ENCODE results near the gene PLOD2.

DNA sequence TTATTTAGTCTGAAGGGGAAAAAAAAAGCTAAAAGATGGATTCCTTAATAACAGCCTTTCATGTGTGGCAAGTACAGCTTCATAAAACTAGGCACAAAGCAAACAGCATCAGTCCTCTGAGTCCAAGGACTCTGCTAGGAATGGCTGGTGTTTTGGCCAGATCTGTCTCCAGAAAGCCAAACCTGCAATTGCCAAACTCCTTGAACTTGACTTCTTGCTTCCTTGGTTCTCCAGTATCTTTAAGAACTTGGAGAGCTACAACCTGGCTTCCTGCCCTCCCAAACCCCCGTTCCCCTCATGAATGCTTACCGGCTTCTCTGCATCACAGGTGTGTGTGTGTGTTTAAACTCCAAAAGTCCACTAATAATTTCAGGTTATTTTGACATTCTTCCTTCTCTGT lies 1.6 kb upstream of the PLOD2 start:
- no peak for TF ChIP-seq POLR2A (IDR thresholded peaks at IDR 0.05; ENCODE audit: low read length)
- no peak for TF ChIP-seq GATA1 (IDR thresholded peaks at IDR 0.05; ENCODE audit: low read depth, low read length)

All from erythroblast (primary cell).